Neuronal stem cell (in vitro differentiated cells): ENCODE data around the gene MCF2.
A peak's percentile ranks its signal among the peaks of the same experiment; 100 is the strongest.

ENCODE experiments used
- DNase-seq: peaks from one replicate; pipeline ENCODE4 v3.0.0-alpha.2; 2013; ENCODE audit warnings: low spot score
- H2AFZ ChIP-seq: one replicate; pipeline ENCODE4 v1.6.1; 2013; ENCODE audit warnings: mild to moderate bottlenecking, low read length, inconsistent platforms
- H2AK5ac ChIP-seq: 2 replicates; pipeline ENCODE4 v1.6.1; 2013; ENCODE audit warnings: low read depth, mild to moderate bottlenecking, inconsistent platforms, low read length, moderate library complexity, mixed read lengths
- H2BK120ac ChIP-seq: 2 replicates; pipeline ENCODE4 v1.6.1; 2013; ENCODE audit warnings: low read depth, mild to moderate bottlenecking, inconsistent platforms, low read length, moderate library complexity, mixed read lengths
- H2BK12ac ChIP-seq: one replicate; pipeline ENCODE4 v1.6.1; 2013; ENCODE audit warnings: low read length, inconsistent platforms
- H2BK15ac ChIP-seq: 2 replicates; pipeline ENCODE4 v1.6.1; 2013; ENCODE audit warnings: mild to moderate bottlenecking, low read length, inconsistent platforms, mixed read lengths
- H2BK5ac ChIP-seq: one replicate; pipeline ENCODE4 v1.6.1; 2013; ENCODE audit warnings: inconsistent platforms, mild to moderate bottlenecking, low read length, moderate library complexity
- H3K14ac ChIP-seq: one replicate; pipeline ENCODE4 v1.6.1; 2013; ENCODE audit warnings: low read length, inconsistent platforms
- H3K18ac ChIP-seq: 2 replicates; pipeline ENCODE4 v1.6.1; 2013; ENCODE audit warnings: low read length, inconsistent platforms
- H3K23ac ChIP-seq: 2 replicates; pipeline ENCODE4 v1.6.1; 2013; ENCODE audit warnings: low read depth, mild to moderate bottlenecking, mixed read lengths, low read length, inconsistent platforms; ENCODE audit not compliant: poor library complexity
- H3K27ac ChIP-seq: replicated peaks from 3 replicates; pipeline ENCODE4 v1.5.1; 2013; ENCODE audit warnings: low read length, inconsistent platforms
- H3K27me3 ChIP-seq, 3 experiments: 2 replicates each; pipeline ENCODE4 v1.6.1; 2013; ENCODE audit warnings: low read length in 3 of 3, mild to moderate bottlenecking in 2 of 3, inconsistent platforms in 1 of 3, low read depth in 1 of 3, mixed read lengths in 1 of 3, moderate library complexity in 1 of 3; ENCODE audit not compliant: control insufficient read depth in 3 of 3, insufficient read depth in 3 of 3
- H3K36me3 ChIP-seq, 2 donors: replicated peaks in 1 of 2; 2 replicates each; pipeline ENCODE4 v1.6.1; 2013; ENCODE audit warnings: low read length in 2 of 2; ENCODE audit not compliant: control insufficient read depth in 2 of 2, insufficient read depth in 2 of 2
- H3K4ac ChIP-seq: 2 replicates; pipeline ENCODE4 v1.6.1; 2013; ENCODE audit warnings: inconsistent platforms, mild to moderate bottlenecking, low read length, moderate library complexity
- H3K4me1 ChIP-seq, 2 donors: 1 replicate in 1 of 2; 2 replicates in 1 of 2; pipeline ENCODE4 v1.6.1; 2013; ENCODE audit warnings: low read length in 2 of 2, low read depth in 1 of 2; ENCODE audit not compliant: control insufficient read depth in 2 of 2, insufficient read depth in 1 of 2
- H3K4me2 ChIP-seq: one replicate; pipeline ENCODE4 v1.6.1; 2013; ENCODE audit warnings: mild to moderate bottlenecking, low read length, inconsistent platforms; ENCODE audit not compliant: insufficient read depth, poor library complexity, severe bottlenecking
- H3K4me3 ChIP-seq, 2 donors: 2 replicates each; pipeline ENCODE4 v1.5.1; 2013; ENCODE audit warnings: low read length in 2 of 2, mild to moderate bottlenecking in 2 of 2, inconsistent platforms in 1 of 2, moderate library complexity in 1 of 2
- H3K79me1 ChIP-seq: one replicate; pipeline ENCODE4 v1.6.1; 2013; ENCODE audit warnings: low read depth, mild to moderate bottlenecking, inconsistent platforms, low read length, moderate library complexity
- H3K9ac ChIP-seq: one replicate; pipeline ENCODE4 v1.6.1; 2013; ENCODE audit warnings: mild to moderate bottlenecking, low read depth, low read length, inconsistent platforms; ENCODE audit not compliant: poor library complexity
- H3K9me3 ChIP-seq, 2 donors: replicated peaks in 1 of 2; 2 replicates each; pipeline versions ENCODE3 to v1.6.1; 2013; ENCODE audit warnings: low read length in 2 of 2, mild to moderate bottlenecking in 2 of 2, inconsistent platforms in 1 of 2, low read depth in 1 of 2, mixed read lengths in 1 of 2, moderate library complexity in 1 of 2; ENCODE audit not compliant: control insufficient read depth in 2 of 2, insufficient read depth in 1 of 2
- H4K8ac ChIP-seq: one replicate; pipeline ENCODE4 v1.6.1; 2013; ENCODE audit warnings: low read depth, mild to moderate bottlenecking, inconsistent platforms, low read length, moderate library complexity
- H4K91ac ChIP-seq: one replicate; pipeline ENCODE4 v1.6.1; 2013; ENCODE audit warnings: low read length, low read depth, mild to moderate bottlenecking, inconsistent platforms; ENCODE audit not compliant: poor library complexity
- WGBS, 2 donors: extraction: QIAGEN DNeasy Blood & Tissue Kit; methylation state at CpG; one replicate each; pipeline ENCODE4 v1.1.7; 2013; ENCODE audit warnings: missing lambda C conversion rate in 2 of 2, mixed read lengths in 1 of 2; ENCODE audit not compliant: insufficient read length in 2 of 2, insufficient replicate concordance in 1 of 2; ENCODE audit errors: extremely low coverage in 2 of 2; 5-methylcytosine and 5-hydroxymethylcytosine counted together

MCF2 gene

GRCh38 chrX:139724626-139725025 lies 16.7 kb upstream of the MCF2 start:
- H2AK5ac ChIP-seq: no peak overlapping the region
- H3K14ac ChIP-seq: no peak overlapping the region
- peaks cover 2 to 11% of the 10 kb centered on the region in 2 donors for H3K4me1 ChIP-seq
- no peak overlapping the region for H2BK15ac ChIP-seq
- no peaks in the 10 kb centered on the region for H3K9me3 ChIP-seq
- no peak overlapping the region for H2BK120ac ChIP-seq
- no peak overlapping the region for H3K27ac ChIP-seq
- H2AFZ ChIP-seq: no peak overlapping the region
- H2BK12ac ChIP-seq: no peak overlapping the region
- H3K27me3 ChIP-seq: no peaks in the 10 kb centered on the region
- H2BK5ac ChIP-seq: no peak overlapping the region
- DNase-seq: no peak
- no peak overlapping the region for H4K8ac ChIP-seq
- H3K4me3 ChIP-seq: no peak overlapping the region
- no peaks in the 10 kb centered on the region for H3K79me1 ChIP-seq
- H3K9ac ChIP-seq: no peak overlapping the region
- H4K91ac ChIP-seq: no peak overlapping the region
- H3K4ac ChIP-seq: no peak overlapping the region
- WGBS, 2 donors: no CpG with 5 or more reads among the region's 2 CpGs
- no peak overlapping the region for H3K4me2 ChIP-seq
- no peak overlapping the region for H3K23ac ChIP-seq
- H3K18ac ChIP-seq: no peak overlapping the region
- H3K36me3 ChIP-seq: no peaks in the 10 kb centered on the region

GRCh38 chrX:139720979-139721378 lies 13.0 kb upstream of the MCF2 start:
- Histone ChIP-seq H3K4me1 (peaks cover 2 to 11% of the 10 kb centered on the region in 2 donors), H3K36me3 (no peaks in the 10 kb centered on the region), H3K79me1 (no peaks in the 10 kb centered on the region), H2AK5ac (no peak overlapping the region), H3K23ac (no peak overlapping the region), H3K4me3 (no peak overlapping the region), H3K4me2 (no peak overlapping the region), H2BK5ac (no peak overlapping the region), H3K4ac (no peak overlapping the region), H2BK120ac (no peak overlapping the region), H3K9ac (no peak overlapping the region), H2BK15ac (no peak overlapping the region), H3K27me3 (peaks cover 0 to 3% (median 0%) of the 10 kb centered on the region in 3 experiments), H3K27ac (no peak overlapping the region), H2BK12ac (no peak overlapping the region), H2AFZ (no peak overlapping the region), H3K14ac (no peak overlapping the region), H3K9me3 (no peaks in the 10 kb centered on the region), H3K18ac (no peak overlapping the region), H4K91ac (no peak overlapping the region), H4K8ac (no peak overlapping the region)
- no CpG with 5 or more reads among the region's 6 CpGs for WGBS, 2 donors
- no peak for DNase-seq

- Histone ChIP-seq H2AK5ac (no peak overlapping the region), H3K27ac (no peak overlapping the region)
- peak; percentile 53 for DNase-seq
Observed at GRCh38 chrX:139720136-139720535, 12.2 kb upstream of the MCF2 start.

GRCh38 chrX:139702658-139703057 lies 5.3 kb downstream of the MCF2 start:
- H3K23ac ChIP-seq: no peak overlapping the region
- no peak overlapping the region for H3K4me3 ChIP-seq
- H3K36me3 ChIP-seq: no peaks in the 10 kb centered on the region
- no peak overlapping the region for H2AFZ ChIP-seq
- H2AK5ac ChIP-seq: no peak overlapping the region
- H3K27ac ChIP-seq: no peak overlapping the region
- no peaks in the 10 kb centered on the region for H3K9me3 ChIP-seq
- H3K14ac ChIP-seq: no peak overlapping the region
- H3K4ac ChIP-seq: no peak overlapping the region
- no peak for DNase-seq
- no peak overlapping the region for H2BK5ac ChIP-seq
- no CpG with 5 or more reads among the region's 3 CpGs for WGBS, 2 donors
- H3K18ac ChIP-seq: no peak overlapping the region
- no peak overlapping the region for H2BK120ac ChIP-seq
- no peak overlapping the region for H2BK15ac ChIP-seq
- peaks cover 0 to 13% (median 0%) of the 10 kb centered on the region in 3 experiments for H3K27me3 ChIP-seq
- no peak overlapping the region for H3K9ac ChIP-seq
- no peak overlapping the region for H4K91ac ChIP-seq
- H3K4me1 ChIP-seq: no peaks in the 10 kb centered on the region
- no peaks in the 10 kb centered on the region for H3K79me1 ChIP-seq
- H4K8ac ChIP-seq: no peak overlapping the region
- H3K4me2 ChIP-seq: no peak overlapping the region
- no peak overlapping the region for H2BK12ac ChIP-seq

More at GRCh38 chrX:139720136-139720535, 12.2 kb upstream of the MCF2 start:
- Histone ChIP-seq H3K4ac (no peak overlapping the region), H3K27me3 (peaks cover 0 to 3% (median 0%) of the 10 kb centered on the region in 3 experiments), H2BK120ac (no peak overlapping the region), H3K9ac (no peak overlapping the region), H2AFZ (no peak overlapping the region), H4K8ac (no peak overlapping the region), H3K4me1 (peaks cover 2 to 4% of the 10 kb centered on the region in 2 donors), H2BK12ac (no peak overlapping the region), H3K9me3 (no peaks in the 10 kb centered on the region), H4K91ac (no peak overlapping the region), H2BK15ac (no peak overlapping the region), H3K4me3 (no peak overlapping the region), H2BK5ac (no peak overlapping the region), H3K14ac (no peak overlapping the region), H3K79me1 (no peaks in the 10 kb centered on the region), H3K23ac (no peak overlapping the region), H3K18ac (no peak overlapping the region), H3K4me2 (no peak overlapping the region), H3K36me3 (no peaks in the 10 kb centered on the region)
- WGBS, 2 donors: no CpG with 5 or more reads among the region's 5 CpGs
